Adrenal gland (tissue), 5 donors: ENCODE results near the gene MAML3.

Experiments
- CTCF ChIP-seq, 6 experiments: fragments of 450-650 bp in 4 of 6; fragments of 200-600 bp in 2 of 6; sonication (generic) in 1 of 6; IDR thresholded peaks; 1 replicate in 5 of 6; 2 replicates in 1 of 6; pipeline versions ENCODE4 v1.5.1 to v1.8.0; 2016 to 2021; ENCODE audit warnings: antibody characterized with exemption in 6 of 6, mild to moderate bottlenecking in 2 of 6, moderate library complexity in 1 of 6
- POLR2A ChIP-seq, 2 donors: fragments of 450-650 bp; IDR thresholded peaks; one replicate each; pipeline ENCODE4 v1.6.1; 2017; ENCODE audit warnings: antibody characterized with exemption in 2 of 2, mild to moderate bottlenecking in 2 of 2, moderate library complexity in 1 of 2
- donor health status: DM: no; HTN: no; CAD: no.

GRCh38 chr4:139715746-139716391 lies 438.1 kb downstream of the MAML3 start:
- TF ChIP-seq CTCF (IDR thresholded peaks at IDR 0.05): no peak
- TF ChIP-seq POLR2A (IDR thresholded peaks at IDR 0.05): no peak
